CD4-positive, alpha-beta memory T cell (primary cell): ENCODE data around the gene PALS2. TPM values are rescaled to one million over a fixed set of nuclear protein-coding genes. Genes with fewer than 3 reads are reported as not detected.
A peak's percentile ranks its signal among the peaks of the same experiment; 100 is the strongest.

ENCODE experiments used
- CTCF ChIA-PET: fragments of 350-600 bp; sonication (Branson Sonifier 250); formaldehyde crosslinking; loops from one replicate; lab custom pipeline; 2021; ENCODE audit warnings: inconsistent platforms; ENCODE audit not compliant: partially characterized antibody; lab: Charles Lee
- POLR2A ChIA-PET: fragments of 350-600 bp; sonication (Branson Sonifier 250); formaldehyde crosslinking; loops from one replicate; lab custom pipeline; 2021; ENCODE audit not compliant: partially characterized antibody; lab: Charles Lee
- DNase-seq, 5 donors: peaks; one replicate each; pipeline versions ENCODE4 v3.0.0 to v3.0.0-alpha.2; 2020 to 2022; ENCODE audit warnings: mixed read lengths in 1 of 5
- H3K27ac ChIP-seq: one replicate; pipeline ENCODE4 v1.7.0; 2013; ENCODE audit warnings: low read depth, low read length
- H3K27me3 ChIP-seq: 2 replicates; pipeline ENCODE4 v1.7.0; 2013; ENCODE audit warnings: mild to moderate bottlenecking, low read length, moderate library complexity; ENCODE audit not compliant: insufficient read depth
- H3K36me3 ChIP-seq: 2 replicates; pipeline ENCODE4 v1.7.0; 2013; ENCODE audit warnings: mild to moderate bottlenecking, low read length, moderate library complexity; ENCODE audit not compliant: insufficient read depth
- H3K4me1 ChIP-seq: 2 replicates; pipeline ENCODE4 v1.7.0; 2013; ENCODE audit warnings: mild to moderate bottlenecking, low read length, moderate library complexity; ENCODE audit not compliant: insufficient read depth
- H3K4me3 ChIP-seq, 2 donors: one replicate each; pipeline ENCODE4 v1.7.0; 2013; ENCODE audit warnings: low read length in 2 of 2, mild to moderate bottlenecking in 1 of 2
- H3K9me3 ChIP-seq, 2 donors: one replicate each; pipeline ENCODE4 v1.7.0; 2013; ENCODE audit warnings: low read length in 2 of 2, control low read depth in 1 of 2; ENCODE audit not compliant: control insufficient read depth in 1 of 2
- H3K27ac Mint-ChIP-seq, 7 donors: one replicate each; pipeline ENCODE4 v1.8.0; 2020 to 2021; ENCODE audit warnings: mixed read lengths in 7 of 7, mild to moderate bottlenecking in 6 of 7, inconsistent platforms in 3 of 7, moderate library complexity in 3 of 7
- H3K27me3 Mint-ChIP-seq, 2 donors: one replicate each; pipeline ENCODE4 v1.8.0; 2020 to 2021; ENCODE audit warnings: mixed read lengths in 2 of 2
- H3K36me3 Mint-ChIP-seq, 2 donors: one replicate each; pipeline ENCODE4 v1.8.0; 2020 to 2021; ENCODE audit warnings: mixed read lengths in 2 of 2, inconsistent platforms in 1 of 2, mild to moderate bottlenecking in 1 of 2
- H3K4me1 Mint-ChIP-seq, 4 donors: one replicate each; pipeline ENCODE4 v1.8.0; 2020 to 2021; ENCODE audit warnings: mixed read lengths in 4 of 4, mild to moderate bottlenecking in 1 of 4
- H3K4me3 Mint-ChIP-seq, 8 donors: one replicate each; pipeline ENCODE4 v1.8.0; 2020 to 2021; ENCODE audit warnings: mixed read lengths in 8 of 8, mild to moderate bottlenecking in 7 of 8, moderate library complexity in 6 of 8, inconsistent platforms in 3 of 8
- H3K9me3 Mint-ChIP-seq, 8 donors: one replicate each; pipeline ENCODE4 v1.8.0; 2020 to 2021; ENCODE audit warnings: mixed read lengths in 8 of 8, mild to moderate bottlenecking in 5 of 8, inconsistent platforms in 3 of 8, moderate library complexity in 1 of 8
- intact Hi-C: fragments of 100-400 bp; cut with micrococcal nuclease; formaldehyde crosslinking; loops from one replicate; pipeline ENCODE4 v1.15.1; 2023
- polyA plus RNA-seq, 2 donors: library from polyadenylated mRNA; unstranded; fragments of 300-500 nt; fragmentation: Illumina TruSeq; gene quantifications; one replicate each; pipeline ENCODE4 v1.2.3, GENCODE V29; 2021
- total RNA-seq, 2 experiments: library from RNA; stranded (reverse); gene quantifications; one replicate each; pipeline ENCODE4 v1.2.3, GENCODE V29; 2021

PALS2 gene
- total and polyA plus RNA-seq, 4 experiments from 2014 or later = 8.6 to 50.1 (median 21.1) TPM

DNA sequence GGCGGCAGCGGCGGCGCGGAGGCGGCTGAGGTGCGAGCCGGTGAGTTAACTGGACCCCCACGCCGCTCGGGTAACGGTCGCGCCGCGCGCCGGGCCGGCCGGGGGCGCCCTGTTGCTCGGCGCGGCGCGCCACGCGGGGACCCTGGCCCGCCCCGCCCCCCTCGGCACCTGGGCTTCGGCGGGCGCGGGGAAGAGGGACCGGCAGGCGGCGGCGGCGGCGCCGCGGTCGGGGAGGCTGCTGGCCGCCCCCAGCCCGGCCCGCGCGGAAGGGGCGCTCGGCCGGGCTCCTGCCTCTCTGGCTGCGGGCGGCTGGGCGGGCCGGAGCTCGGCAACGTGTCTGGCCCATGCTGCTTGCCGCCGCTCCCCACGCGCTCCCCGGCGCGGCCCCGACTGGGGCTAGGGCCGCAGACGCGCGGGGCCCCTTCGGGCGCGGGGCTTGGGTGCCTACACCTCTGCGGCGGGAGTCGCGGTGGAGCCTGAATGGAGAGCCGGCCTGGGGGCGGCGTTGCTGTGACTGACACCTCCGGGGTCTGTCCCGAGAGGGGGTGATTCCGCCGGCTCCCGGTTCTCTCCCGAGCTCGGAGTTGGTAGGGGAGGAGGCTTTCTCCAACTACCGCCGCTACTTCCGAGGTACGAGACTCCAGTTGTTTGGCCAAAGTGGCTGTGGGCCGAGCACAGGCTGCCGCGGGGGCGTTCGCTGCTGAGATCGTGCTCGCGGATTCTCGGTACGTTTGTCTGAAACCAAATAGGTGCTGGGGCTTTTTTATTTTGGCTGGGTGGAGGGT, 494 bp downstream of the PALS2 start:
- Histone ChIP-seq H3K4me1 (peaks cover 32% of the 10 kb centered on the region), H3K9me3 (no peaks in the 10 kb centered on the region), H3K4me3 (peak overlapping the region; percentile 62 to 66), H3K27ac (peak overlapping the region; percentile 56), H3K36me3 (no peaks in the 10 kb centered on the region), H3K27me3 (no peaks in the 10 kb centered on the region)
- H3K9me3 Mint-ChIP-seq = no peaks in the 10 kb centered on the region
- DNase-seq = peak in 4 of 5 donors; percentile 33 to 51 (median 36)
- CTCF ChIA-PET = interaction anchor here (1.2 to 1.3 kb wide), 2 partner anchors 23 to 1029 kb away, joined by 3 to 4 read pairs; no protein-coding TSS in a partner anchor
- no peaks in the 10 kb centered on the region for H3K27me3 Mint-ChIP-seq
- peaks cover 20 to 38% (median 28%) of the 10 kb centered on the region in 4 donors for H3K4me1 Mint-ChIP-seq
- peak overlapping the region; percentile 83 to 95 (median 92) for H3K27ac Mint-ChIP-seq
- intact Hi-C loops = loop anchor here (1.0 to 10.0 kb wide), 10 partner anchors 249 to 1751 kb away; partner anchors contain the start of genes CYCS, FAM221A, HYCC1 and IGF2BP3
- H3K36me3 Mint-ChIP-seq = peaks cover 0 to 8% of the 10 kb centered on the region in 2 donors
- POLR2A ChIA-PET = interaction anchor here (0.8 to 2.0 kb wide), 3 partner anchors 14 to 552 kb away, joined by 3 to 9 read pairs (median 3); partner anchors contain the start of gene CYCS
- peak overlapping the region; percentile 90 to 99 (median 94) for H3K4me3 Mint-ChIP-seq

DNA sequence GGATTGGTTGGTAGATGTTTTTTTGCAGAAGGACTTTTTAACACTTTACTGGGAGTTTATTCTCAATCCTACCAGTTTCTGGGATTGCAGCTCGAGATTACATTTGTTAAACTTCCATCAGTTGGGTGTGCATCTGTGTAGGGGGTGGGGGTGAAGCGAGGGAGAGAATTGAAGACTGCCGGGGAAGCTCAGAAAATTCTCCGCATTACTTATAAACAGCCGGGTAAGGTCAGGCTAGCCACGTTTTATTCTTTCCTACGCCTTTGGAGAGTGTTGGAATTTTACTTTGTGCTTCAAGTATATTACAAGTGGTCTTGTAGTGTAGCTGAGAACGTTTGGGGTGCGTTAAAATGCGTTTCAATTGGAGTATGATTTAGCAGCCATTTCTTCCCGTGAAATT, 1.1 kb downstream of the PALS2 start:
- ChIA-PET CTCF (interaction anchor here (1.1 to 3.0 kb wide), 5 partner anchors 13 to 1029 kb away, joined by 3 to 13 read pairs (median 4); no protein-coding TSS in a partner anchor), POLR2A (interaction anchor here (0.8 to 1.5 kb wide), 2 partner anchors 455 to 551 kb away, joined by 3 to 4 read pairs; partner anchors contain the start of gene CYCS)
- H3K27me3 ChIP-seq = no peaks in the 10 kb centered on the region
- H3K9me3 Mint-ChIP-seq = no peaks in the 10 kb centered on the region
- no peaks in the 10 kb centered on the region for H3K9me3 ChIP-seq
- H3K4me3 Mint-ChIP-seq = peak overlapping the region; percentile 90 to 99 (median 94)
- peak overlapping the region; percentile 60 to 66 for H3K4me3 ChIP-seq
- no peaks in the 10 kb centered on the region for H3K27me3 Mint-ChIP-seq
- no peaks in the 10 kb centered on the region for H3K36me3 ChIP-seq
- intact Hi-C loops = loop anchor here (5.0 to 10.0 kb wide), 8 partner anchors 248 to 1752 kb away; partner anchors contain the start of genes CYCS, FAM221A, HYCC1 and IGF2BP3
- peak overlapping the region; percentile 83 to 95 (median 89) for H3K27ac Mint-ChIP-seq
- H3K4me1 ChIP-seq = peaks cover 32% of the 10 kb centered on the region
- peaks cover 0 to 8% of the 10 kb centered on the region in 2 donors for H3K36me3 Mint-ChIP-seq
- no peak for DNase-seq
- peaks cover 20 to 39% (median 28%) of the 10 kb centered on the region in 4 donors for H3K4me1 Mint-ChIP-seq
- no peak overlapping the region for H3K27ac ChIP-seq

DNA sequence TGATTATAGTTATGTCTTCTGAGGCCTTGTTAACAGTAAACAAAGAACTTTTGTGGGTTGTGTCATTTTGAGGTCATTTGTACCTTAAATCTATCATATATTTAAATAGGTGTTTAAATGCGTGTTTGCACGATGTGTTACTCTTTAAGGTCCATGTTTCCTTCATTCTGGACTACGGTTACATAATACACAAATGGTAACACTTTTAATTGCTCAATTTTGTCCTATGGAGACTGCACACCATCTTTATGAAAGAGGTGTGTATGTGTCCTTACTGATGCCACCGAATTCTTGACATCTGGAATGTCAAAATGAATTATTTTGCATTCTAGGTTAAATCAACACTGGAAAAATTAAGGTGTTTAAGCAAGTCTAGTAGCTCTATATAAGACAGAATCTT, 1.7 kb downstream of the PALS2 start:
- Histone ChIP-seq H3K4me3 (no peak overlapping the region), H3K4me1 (peaks cover 32% of the 10 kb centered on the region), H3K36me3 (no peaks in the 10 kb centered on the region), H3K27me3 (no peaks in the 10 kb centered on the region), H3K9me3 (no peaks in the 10 kb centered on the region), H3K27ac (no peak overlapping the region)
- H3K4me3 Mint-ChIP-seq = peak overlapping the region in 7 of 8 donors; percentile 90 to 99 (median 93)
- peaks cover 20 to 45% (median 28%) of the 10 kb centered on the region in 4 donors for H3K4me1 Mint-ChIP-seq
- intact Hi-C loops = loop anchor here (5.0 to 10.0 kb wide), 10 partner anchors 247 to 1753 kb away; partner anchors contain the start of genes CYCS, FAM221A, HYCC1 and IGF2BP3
- no peaks in the 10 kb centered on the region for H3K27me3 Mint-ChIP-seq
- CTCF ChIA-PET = interaction anchor here (0.8 to 3.0 kb wide), 10 partner anchors 8 to 1035 kb away, joined by 3 to 13 read pairs (median 3); no protein-coding TSS in a partner anchor
- DNase-seq = no peak
- no peaks in the 10 kb centered on the region for H3K9me3 Mint-ChIP-seq
- H3K36me3 Mint-ChIP-seq = peaks cover 0 to 8% of the 10 kb centered on the region in 2 donors
- POLR2A ChIA-PET = interaction anchor here (1.5 kb wide), 1 partner anchor 550 kb away, joined by 4 read pairs; the partner anchor contains the start of gene CYCS
- peak overlapping the region in 1 of 7 donors; percentile 86 for H3K27ac Mint-ChIP-seq

DNA sequence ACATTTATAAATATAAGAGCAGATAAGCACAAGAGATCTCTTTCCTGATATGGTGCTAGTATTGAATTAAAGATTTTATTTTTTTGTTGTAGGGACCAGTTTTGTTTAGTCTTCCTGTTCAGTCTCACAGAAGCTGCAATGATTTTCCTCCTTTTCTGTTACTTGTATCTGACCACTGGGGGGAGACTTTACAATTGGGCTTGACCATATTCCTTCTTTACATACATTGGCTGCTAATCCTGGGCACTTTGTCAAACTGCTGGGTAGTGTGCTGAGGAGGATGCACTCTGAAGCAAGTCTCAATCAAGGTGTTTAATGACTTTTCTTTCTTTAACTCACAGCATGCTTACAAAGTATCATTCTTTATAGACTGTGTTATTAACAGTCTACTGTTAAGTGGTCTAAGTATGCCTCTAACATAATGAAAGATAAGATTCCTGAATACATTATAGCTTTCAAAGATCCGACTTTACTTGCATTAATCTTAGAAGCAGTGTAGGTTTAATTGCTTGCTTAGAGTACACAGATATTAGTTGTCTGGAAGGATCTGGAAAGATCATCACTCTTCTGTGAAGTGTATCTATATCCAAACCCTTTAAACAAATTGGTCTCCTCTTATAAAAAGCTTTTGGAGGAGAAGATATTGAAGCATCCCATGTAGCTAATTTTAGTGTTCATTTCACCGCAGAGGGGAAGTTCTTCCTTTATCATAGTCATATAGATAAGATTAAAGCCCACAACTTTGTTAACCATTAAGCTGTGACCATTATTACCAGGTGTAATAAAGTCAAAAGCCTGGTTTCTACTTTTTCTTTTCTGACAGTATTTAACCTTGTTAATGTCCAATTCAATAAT, 3.1 kb downstream of the PALS2 start:
- POLR2A ChIA-PET = no interaction called here
- peaks cover 0 to 8% of the 10 kb centered on the region in 2 donors for H3K36me3 Mint-ChIP-seq
- Histone ChIP-seq H3K36me3 (no peaks in the 10 kb centered on the region), H3K9me3 (no peaks in the 10 kb centered on the region), H3K4me1 (peaks cover 32% of the 10 kb centered on the region), H3K27ac (no peak overlapping the region), H3K27me3 (no peaks in the 10 kb centered on the region), H3K4me3 (no peak overlapping the region)
- no peaks in the 10 kb centered on the region for H3K9me3 Mint-ChIP-seq
- H3K4me1 Mint-ChIP-seq = peaks cover 23 to 53% (median 29%) of the 10 kb centered on the region in 4 donors
- DNase-seq = peak in 1 of 5 donors; percentile 9
- H3K27me3 Mint-ChIP-seq = no peaks in the 10 kb centered on the region
- peak overlapping the region in 5 of 8 donors; percentile 2 to 76 (median 63) for H3K4me3 Mint-ChIP-seq
- H3K27ac Mint-ChIP-seq = peak overlapping the region in 2 of 7 donors; percentile 3 to 17
- intact Hi-C loops = loop anchor here (2.0 to 10.0 kb wide), 7 partner anchors 88 to 1562 kb away; partner anchors contain the start of genes CYCS, HYCC1, IGF2BP3 and KLHL7
- CTCF ChIA-PET = interaction anchor here (0.7 to 3.0 kb wide), 11 partner anchors 10 to 1037 kb away, joined by 3 to 13 read pairs (median 3); no protein-coding TSS in a partner anchor

DNA sequence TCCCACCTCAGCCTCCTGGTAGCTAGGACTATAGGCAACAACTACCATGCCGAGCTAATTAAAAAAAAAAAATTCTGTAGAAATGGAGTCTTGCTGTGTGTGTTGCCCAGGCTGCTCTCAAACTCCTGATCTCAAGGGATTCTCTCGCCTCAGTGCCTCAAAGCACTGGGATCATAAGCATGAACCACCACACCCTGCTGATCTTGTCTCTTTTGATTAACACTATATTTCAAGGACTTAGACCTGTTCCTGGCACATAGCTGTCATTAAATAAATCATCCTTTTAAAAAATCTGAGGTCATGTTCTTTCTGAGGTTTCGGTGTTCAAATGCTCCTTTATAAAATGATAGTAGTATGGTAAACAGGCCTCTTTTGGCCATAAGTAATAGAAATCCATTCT, 4.8 kb downstream of the PALS2 start:
- ChIA-PET POLR2A (no interaction called here), CTCF (no interaction called here)
- Histone ChIP-seq H3K36me3 (no peaks in the 10 kb centered on the region), H3K4me3 (no peak overlapping the region), H3K27ac (no peak overlapping the region), H3K27me3 (no peaks in the 10 kb centered on the region), H3K4me1 (peaks cover 23% of the 10 kb centered on the region), H3K9me3 (no peaks in the 10 kb centered on the region)
- Mint-ChIP-seq H3K4me3 (no peak overlapping the region), H3K27me3 (no peaks in the 10 kb centered on the region), H3K27ac (peak overlapping the region in 1 of 7 donors; percentile 5), H3K4me1 (peaks cover 15 to 44% (median 20%) of the 10 kb centered on the region in 4 donors), H3K36me3 (peaks cover 0 to 4% of the 10 kb centered on the region in 2 donors), H3K9me3 (no peaks in the 10 kb centered on the region)
- intact Hi-C loops = loop anchor here (5.0 to 10.0 kb wide), 6 partner anchors 514 to 1563 kb away; partner anchors contain the start of genes CYCS, HYCC1, IGF2BP3 and KLHL7
- no peak for DNase-seq

DNA sequence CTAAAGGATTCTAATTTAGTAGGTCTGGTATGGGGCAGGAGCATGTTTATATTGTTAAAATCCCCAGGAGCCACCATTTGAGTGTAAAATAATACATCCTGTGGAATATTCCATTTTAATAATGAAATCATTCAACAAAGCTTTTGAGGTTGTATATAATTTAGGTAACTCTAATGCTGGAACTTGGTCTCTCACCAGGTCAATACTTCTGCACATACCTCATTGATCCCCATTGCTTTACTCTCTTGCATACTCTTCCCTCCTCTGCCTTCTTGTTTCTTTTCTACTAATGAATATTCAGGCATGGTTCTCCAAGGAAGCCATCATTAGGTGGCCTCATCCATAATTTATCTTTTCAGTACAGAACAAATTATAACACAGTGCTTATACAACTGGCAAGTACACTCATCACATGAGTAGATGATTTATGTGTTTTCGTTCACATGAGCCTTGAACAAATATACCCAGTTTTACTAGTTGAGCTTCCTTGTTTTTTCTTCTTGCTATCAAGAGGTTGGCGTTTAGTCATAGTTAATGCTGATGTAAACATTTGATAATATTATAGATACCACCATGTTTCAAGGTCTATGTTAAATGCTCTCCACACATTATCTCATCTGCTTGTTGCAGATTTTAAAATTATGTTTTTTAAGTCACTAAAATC, 7.2 kb downstream of the PALS2 start:
- Mint-ChIP-seq H3K27ac (no peak overlapping the region), H3K9me3 (no peaks in the 10 kb centered on the region), H3K4me1 (peaks cover 7 to 32% (median 11%) of the 10 kb centered on the region in 4 donors), H3K27me3 (no peaks in the 10 kb centered on the region), H3K36me3 (no peaks in the 10 kb centered on the region), H3K4me3 (no peak overlapping the region)
- Histone ChIP-seq H3K4me1 (peaks cover 9% of the 10 kb centered on the region), H3K27me3 (no peaks in the 10 kb centered on the region), H3K27ac (no peak overlapping the region), H3K9me3 (no peaks in the 10 kb centered on the region), H3K36me3 (no peaks in the 10 kb centered on the region), H3K4me3 (no peak overlapping the region)
- intact Hi-C loops = no loop called here
- ChIA-PET CTCF (no interaction called here), POLR2A (no interaction called here)
- no peak for DNase-seq
